Activated naive CD4-positive, alpha-beta T cell treated with anti-CD3 and anti-CD28 coated beads, Interleukin-2, amount 50 U/mL, for 24 hours (primary cell): ENCODE measurements around the gene PRMT6.
"Not testable (repeated sequence)": the region's sequence is repeated elsewhere in the genome, so short reads cannot be mapped to it uniquely, and the experiment has no call there.

Experiments
- H3K27ac Mint-ChIP-seq: one replicate; pipeline ENCODE4 v1.8.0; 2021; ENCODE audit warnings: mild to moderate bottlenecking, mixed read lengths
- H3K27me3 Mint-ChIP-seq: one replicate; pipeline ENCODE4 v1.8.0; 2021; ENCODE audit warnings: mixed read lengths
- H3K36me3 Mint-ChIP-seq: one replicate; pipeline ENCODE4 v1.8.0; 2021; ENCODE audit warnings: mixed read lengths
- H3K4me1 Mint-ChIP-seq: one replicate; pipeline ENCODE4 v1.8.0; 2021; ENCODE audit warnings: mixed read lengths
- H3K4me3 Mint-ChIP-seq: one replicate; pipeline ENCODE4 v1.8.0; 2021; ENCODE audit warnings: mild to moderate bottlenecking, mixed read lengths
- H3K9me3 Mint-ChIP-seq: one replicate; pipeline ENCODE4 v1.8.0; 2021; ENCODE audit warnings: mixed read lengths

The PRMT6 gene

DNA sequence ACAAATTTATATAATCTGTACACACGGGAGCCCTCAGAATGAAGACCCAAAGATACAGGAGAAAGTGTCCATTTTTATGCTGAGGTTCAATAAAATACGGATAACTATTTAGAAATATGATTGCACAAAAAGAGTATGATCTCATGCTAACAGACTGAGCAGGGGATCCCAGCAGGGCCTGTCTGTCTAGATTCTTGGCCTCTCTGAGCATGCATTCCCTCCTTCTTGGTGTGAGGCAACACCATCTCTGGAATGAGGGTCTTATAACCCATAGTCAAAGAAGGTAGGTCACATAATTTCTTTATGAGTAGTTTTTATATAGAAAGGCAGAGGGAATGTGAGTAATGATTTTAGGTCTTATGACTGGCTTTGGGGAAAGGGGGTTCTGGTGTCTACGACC is 5.4 kb downstream of the PRMT6 start:
- no peaks in the 10 kb centered on the region for H3K27me3 Mint-ChIP-seq
- H3K27ac Mint-ChIP-seq = peak overlapping the region; percentile 9
- H3K4me1 Mint-ChIP-seq = peaks cover 23% of the 10 kb centered on the region
- no peak overlapping the region for H3K4me3 Mint-ChIP-seq
- H3K36me3 Mint-ChIP-seq = peaks cover 9% of the 10 kb centered on the region
- no peaks in the 10 kb centered on the region for H3K9me3 Mint-ChIP-seq

DNA sequence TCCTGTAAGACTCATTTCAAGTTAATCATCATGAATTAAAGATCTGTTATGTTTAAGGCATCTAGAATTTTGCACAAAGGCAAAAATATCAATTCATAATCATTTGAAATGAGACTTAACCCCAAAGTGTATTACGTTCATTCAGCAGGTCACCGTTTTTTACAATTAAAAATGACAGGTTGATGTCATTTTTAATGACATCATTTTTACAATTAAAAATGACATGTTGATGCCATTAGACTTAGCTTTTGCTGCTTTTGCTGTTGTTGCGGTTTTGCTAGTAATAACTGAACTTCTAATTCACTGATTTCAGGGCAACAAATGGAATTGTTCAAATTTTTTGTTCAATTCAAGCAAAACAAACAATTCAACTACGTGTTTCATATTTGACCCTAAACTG is 17.0 kb downstream of the PRMT6 start:
- peaks cover 5% of the 10 kb centered on the region for H3K9me3 Mint-ChIP-seq
- H3K4me1 Mint-ChIP-seq = no peaks in the 10 kb centered on the region
- no peak overlapping the region for H3K4me3 Mint-ChIP-seq
- no peaks in the 10 kb centered on the region for H3K27me3 Mint-ChIP-seq
- H3K27ac Mint-ChIP-seq = no peak overlapping the region
- H3K36me3 Mint-ChIP-seq = no peaks in the 10 kb centered on the region

GRCh38 chr1:107076841-107077240 is 20.4 kb downstream of the PRMT6 start:
- Mint-ChIP-seq H3K27ac (no peak overlapping the region), H3K9me3 (peaks cover 5% of the 10 kb centered on the region), H3K36me3 (no peaks in the 10 kb centered on the region), H3K4me1 (no peaks in the 10 kb centered on the region), H3K4me3 (no peak overlapping the region), H3K27me3 (peaks cover 6% of the 10 kb centered on the region)

DNA sequence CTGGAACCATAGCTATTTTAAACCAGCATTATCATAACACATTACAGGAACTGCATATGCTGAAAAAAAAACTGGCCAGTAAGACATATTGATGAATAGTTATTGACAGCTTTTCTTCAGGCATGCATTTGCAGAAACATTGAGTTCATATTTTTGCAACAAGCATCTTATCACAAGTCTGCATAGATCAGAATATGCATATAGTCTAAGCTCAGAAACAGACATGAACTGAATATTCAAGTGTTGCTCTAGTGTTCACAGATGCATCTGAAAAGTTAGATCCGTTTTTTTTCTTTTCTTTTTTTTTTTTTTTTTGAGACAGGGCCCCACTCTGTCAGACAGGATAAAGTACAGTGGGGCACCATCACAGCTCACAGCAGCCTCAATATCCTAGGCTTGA is 22.8 kb downstream of the PRMT6 start:
- Mint-ChIP-seq H3K36me3 (no peaks in the 10 kb centered on the region), H3K4me1 (no peaks in the 10 kb centered on the region), H3K4me3 (no peak overlapping the region), H3K27me3 (peaks cover 9% of the 10 kb centered on the region), H3K27ac (no peak overlapping the region), H3K9me3 (peaks cover 3% of the 10 kb centered on the region)

- Mint-ChIP-seq H3K4me1 (no peaks in the 10 kb centered on the region), H3K27ac (no peak overlapping the region), H3K9me3 (peaks cover 12% of the 10 kb centered on the region), H3K36me3 (peaks cover 5% of the 10 kb centered on the region), H3K27me3 (peaks cover 15% of the 10 kb centered on the region), H3K4me3 (no peak overlapping the region)
Measured at GRCh38 chr1:107081102-107081501, 24.6 kb downstream of the PRMT6 start.

- no peak overlapping the region for H3K4me3 Mint-ChIP-seq
- no peaks in the 10 kb centered on the region for H3K36me3 Mint-ChIP-seq
- peaks cover 6% of the 10 kb centered on the region for H3K27me3 Mint-ChIP-seq
- no peaks in the 10 kb centered on the region for H3K4me1 Mint-ChIP-seq
- H3K9me3 Mint-ChIP-seq = no peaks in the 10 kb centered on the region
- no peak overlapping the region for H3K27ac Mint-ChIP-seq
Measured at GRCh38 chr1:107091418-107091817, 34.9 kb downstream of the PRMT6 start.

DNA sequence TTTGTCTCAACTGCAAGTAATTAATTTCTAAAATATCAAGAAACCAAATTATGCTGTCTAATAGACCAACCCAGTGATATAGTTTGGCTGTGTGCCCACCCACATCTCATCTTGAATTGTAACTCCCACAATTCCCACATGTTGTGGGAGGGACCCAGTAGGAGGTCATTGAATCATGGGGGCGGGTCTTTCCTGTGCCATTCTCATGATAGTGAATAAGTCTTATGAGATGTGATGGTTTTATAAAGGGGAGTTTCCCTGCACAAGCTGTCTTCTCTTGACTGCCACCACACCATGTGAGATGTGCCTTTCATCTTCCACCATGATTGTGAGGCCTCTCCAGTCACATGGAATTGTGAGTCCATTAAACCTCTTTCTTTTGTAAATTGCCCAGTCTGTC is 36.9 kb downstream of the PRMT6 start:
- not testable (repeated sequence) for H3K4me3 Mint-ChIP-seq, H3K9me3 Mint-ChIP-seq, H3K4me1 Mint-ChIP-seq, H3K27ac Mint-ChIP-seq, H3K36me3 Mint-ChIP-seq, H3K27me3 Mint-ChIP-seq

GRCh38 chr1:107095647-107096046 is 39.2 kb downstream of the PRMT6 start:
- Mint-ChIP-seq H3K27ac (no peak overlapping the region), H3K9me3 (no peaks in the 10 kb centered on the region), H3K36me3 (no peaks in the 10 kb centered on the region), H3K4me1 (no peaks in the 10 kb centered on the region), H3K4me3 (no peak overlapping the region), H3K27me3 (peaks cover 7% of the 10 kb centered on the region)

DNA sequence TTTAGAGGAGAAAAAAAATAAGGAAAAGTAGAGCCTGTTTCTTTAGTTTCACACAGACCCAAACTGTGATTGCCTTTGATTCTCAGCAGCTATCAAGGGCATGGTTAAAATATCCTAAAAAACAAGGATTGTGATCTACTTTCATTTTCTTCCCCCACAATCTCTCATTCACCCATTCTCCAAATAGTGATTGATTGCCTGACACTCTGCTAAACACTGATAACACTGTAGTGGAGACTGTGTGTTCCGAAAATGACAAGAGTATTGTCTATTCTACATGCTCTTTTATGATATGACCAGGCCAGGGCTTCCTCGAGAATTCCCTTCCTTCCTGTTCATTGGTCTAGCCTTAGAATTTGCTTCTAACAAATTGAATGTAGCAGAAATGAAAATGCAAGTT is 40.2 kb downstream of the PRMT6 start:
- H3K27ac Mint-ChIP-seq = no peak overlapping the region
- H3K4me3 Mint-ChIP-seq = no peak overlapping the region
- no peaks in the 10 kb centered on the region for H3K4me1 Mint-ChIP-seq
- H3K27me3 Mint-ChIP-seq = peaks cover 4% of the 10 kb centered on the region
- no peaks in the 10 kb centered on the region for H3K36me3 Mint-ChIP-seq
- H3K9me3 Mint-ChIP-seq = no peaks in the 10 kb centered on the region

DNA sequence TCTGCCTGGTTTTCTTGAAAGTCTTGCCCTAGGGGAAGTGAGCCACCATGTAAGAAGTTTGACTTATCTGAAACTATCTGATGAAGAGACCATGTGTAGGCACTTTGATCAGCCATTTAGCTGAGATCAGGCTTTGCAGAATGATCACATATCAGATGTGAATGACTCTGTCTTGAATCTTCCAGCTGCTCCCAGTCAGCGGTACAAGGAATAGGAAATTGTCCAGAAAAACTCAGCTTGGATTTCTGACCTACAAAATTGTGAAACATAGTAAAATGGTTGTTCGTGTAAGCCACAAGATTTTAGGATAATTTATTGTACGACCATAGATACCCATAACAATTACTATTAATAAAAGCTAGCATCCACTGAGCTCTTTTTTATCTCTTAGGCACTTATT is 42.5 kb downstream of the PRMT6 start:
- H3K27ac Mint-ChIP-seq = no peak overlapping the region
- H3K4me1 Mint-ChIP-seq = no peaks in the 10 kb centered on the region
- no peak overlapping the region for H3K4me3 Mint-ChIP-seq
- H3K9me3 Mint-ChIP-seq = no peaks in the 10 kb centered on the region
- H3K27me3 Mint-ChIP-seq = peaks cover 4% of the 10 kb centered on the region
- H3K36me3 Mint-ChIP-seq = no peaks in the 10 kb centered on the region

GRCh38 chr1:107100331-107100984 is 44.0 kb downstream of the PRMT6 start:
- Mint-ChIP-seq H3K4me1 (no peaks in the 10 kb centered on the region), H3K27me3 (peaks cover 2% of the 10 kb centered on the region), H3K27ac (no peak overlapping the region), H3K4me3 (no peak overlapping the region), H3K36me3 (no peaks in the 10 kb centered on the region), H3K9me3 (no peaks in the 10 kb centered on the region)

- H3K27me3 Mint-ChIP-seq = no peaks in the 10 kb centered on the region
- H3K36me3 Mint-ChIP-seq = no peaks in the 10 kb centered on the region
- no peaks in the 10 kb centered on the region for H3K4me1 Mint-ChIP-seq
- no peak overlapping the region for H3K27ac Mint-ChIP-seq
- H3K9me3 Mint-ChIP-seq = no peaks in the 10 kb centered on the region
- H3K4me3 Mint-ChIP-seq = no peak overlapping the region
Measured at GRCh38 chr1:107105914-107106313, 49.4 kb downstream of the PRMT6 start.
